Left hindlimb (tissue), 1 donor: ENCODE measurements around the gene PTPRC.
A peak's percentile ranks its signal among the peaks of the same experiment; 100 is the strongest.

ENCODE experiments used
- DNase-seq: peaks from one replicate; pipeline ENCODE4 v3.0.0-alpha.2; 2018

Gene PTPRC

DNA sequence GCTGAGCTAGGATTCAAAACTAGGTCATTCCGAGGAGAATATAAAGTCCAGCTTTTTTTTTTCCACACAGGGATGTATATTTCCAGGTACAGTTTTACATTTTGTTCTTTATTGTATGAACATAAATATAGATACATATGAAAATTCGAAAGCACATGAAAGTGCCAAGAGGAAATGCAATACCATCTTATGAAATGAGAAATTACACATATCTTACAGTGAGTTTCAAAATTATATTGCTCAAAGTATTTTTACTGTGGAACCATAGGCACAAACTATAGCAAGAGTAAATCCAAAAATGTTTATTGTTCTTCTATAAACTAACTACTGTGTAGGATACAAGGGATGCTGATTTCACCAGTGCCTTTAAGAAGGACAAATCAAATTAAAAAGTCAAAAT is 39.0 kb downstream of the PTPRC start:
- DNase-seq, result no peak

DNA sequence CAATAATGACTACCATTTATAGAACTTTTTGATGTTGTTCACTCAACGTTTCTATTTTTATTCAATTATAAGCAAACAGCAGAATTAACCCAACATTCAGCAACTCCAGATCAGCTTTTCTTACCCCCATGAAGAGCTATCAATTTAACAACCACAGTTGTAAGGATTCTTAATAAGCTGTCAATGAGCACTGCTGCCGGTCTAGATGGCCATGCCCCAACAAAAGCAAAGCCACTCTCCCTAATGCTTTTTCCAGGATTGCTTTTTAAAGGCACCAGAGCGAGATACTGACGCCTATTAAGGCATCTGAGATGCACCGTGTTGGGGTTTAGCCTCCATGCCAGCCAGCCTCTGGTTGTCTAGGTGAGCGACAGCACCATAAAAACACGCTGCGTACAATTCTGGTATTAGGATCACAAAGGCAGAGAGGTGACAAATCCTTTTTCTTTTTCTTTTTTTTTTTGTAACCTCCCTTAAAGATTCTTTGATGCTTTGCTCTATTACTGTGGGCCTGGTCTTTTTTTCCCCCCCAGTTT is 39.5 kb downstream of the PTPRC start:
- DNase-seq, result peak; percentile 23

DNA sequence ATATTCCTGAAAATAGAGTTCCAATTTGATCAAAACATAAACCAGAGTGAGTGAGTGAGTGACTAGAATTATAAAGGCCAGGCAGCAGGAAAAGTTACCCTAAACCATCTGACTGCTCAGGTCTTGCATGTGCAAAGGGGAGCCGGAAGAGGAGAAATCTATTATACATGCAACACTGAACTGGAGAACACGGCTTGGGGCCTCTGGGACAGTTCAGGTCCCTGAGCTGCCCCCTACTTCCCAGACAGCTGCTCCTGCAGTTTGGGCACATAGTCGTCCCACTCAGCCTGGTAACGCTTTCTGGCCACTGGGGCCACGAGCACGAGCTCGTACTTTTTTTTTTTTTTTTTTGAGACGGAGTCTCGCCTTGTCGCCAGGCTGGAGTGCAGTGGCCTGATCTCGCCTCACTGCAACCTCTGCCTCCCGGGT is 40.1 kb downstream of the PTPRC start:
- DNase-seq, result no peak

DNA sequence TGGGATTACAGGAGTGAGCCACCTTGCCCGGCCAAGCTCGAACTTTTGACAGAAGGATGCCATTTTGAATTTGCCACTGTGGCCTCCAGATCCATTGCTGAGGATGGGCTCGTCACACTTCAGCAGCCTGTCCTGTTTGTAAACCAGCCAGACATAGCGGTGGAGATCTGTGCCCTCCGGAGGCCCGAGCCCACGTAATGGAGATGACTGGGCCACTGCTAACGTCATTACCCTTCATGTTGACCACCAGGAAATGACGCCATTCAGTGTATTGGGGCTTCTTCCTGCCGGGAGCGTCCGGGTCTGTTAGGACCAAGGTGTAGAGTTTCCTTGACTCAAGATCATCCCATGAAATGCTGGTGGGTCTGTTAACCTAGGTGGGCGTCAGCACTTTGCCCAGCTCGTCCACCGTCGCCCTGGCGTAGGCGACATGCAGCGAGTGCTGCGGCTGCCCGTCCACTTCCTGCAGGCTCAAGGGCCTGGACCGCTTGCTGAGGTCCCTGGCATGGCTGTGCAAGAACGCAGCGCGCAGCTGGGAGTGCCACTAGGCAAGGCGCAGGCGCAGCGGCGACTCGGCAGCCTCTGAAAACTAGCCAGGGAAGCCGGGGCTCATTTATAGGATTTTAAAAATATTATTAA is 40.8 kb downstream of the PTPRC start:
- DNase-seq, result no peak

DNA sequence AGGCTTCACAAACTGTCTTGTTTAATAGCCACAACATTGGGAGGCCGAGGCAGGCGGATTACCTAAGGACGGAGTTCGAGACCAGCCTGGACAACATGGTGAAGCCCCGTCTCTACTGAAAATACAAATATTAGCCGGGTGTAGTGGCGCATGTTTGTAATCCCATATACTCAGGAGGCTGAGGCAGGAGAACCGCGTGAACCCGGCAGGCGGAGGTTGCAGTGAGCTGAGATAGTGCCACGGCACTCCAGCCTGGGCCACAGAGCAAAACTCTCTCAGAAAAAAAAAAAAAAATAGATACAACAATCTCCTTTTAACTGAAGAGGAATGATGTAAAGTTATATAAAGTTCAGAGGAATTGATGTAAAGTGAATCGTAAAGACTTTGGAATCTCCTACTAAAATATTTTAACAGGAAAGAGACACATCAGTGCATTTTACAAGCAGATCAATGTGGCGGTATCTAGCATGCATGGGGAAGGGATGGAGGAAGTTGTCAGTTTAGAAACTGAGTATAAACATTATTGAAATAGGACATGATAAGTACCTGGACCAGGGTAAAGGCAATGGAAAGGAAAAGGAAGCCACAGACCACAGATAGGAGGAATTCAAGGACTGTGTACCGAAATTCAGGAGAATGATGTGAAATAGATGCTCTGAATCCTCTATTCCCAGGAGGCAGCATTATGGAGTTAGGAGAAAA is 41.5 kb downstream of the PTPRC start:
- DNase-seq, result no peak

DNA sequence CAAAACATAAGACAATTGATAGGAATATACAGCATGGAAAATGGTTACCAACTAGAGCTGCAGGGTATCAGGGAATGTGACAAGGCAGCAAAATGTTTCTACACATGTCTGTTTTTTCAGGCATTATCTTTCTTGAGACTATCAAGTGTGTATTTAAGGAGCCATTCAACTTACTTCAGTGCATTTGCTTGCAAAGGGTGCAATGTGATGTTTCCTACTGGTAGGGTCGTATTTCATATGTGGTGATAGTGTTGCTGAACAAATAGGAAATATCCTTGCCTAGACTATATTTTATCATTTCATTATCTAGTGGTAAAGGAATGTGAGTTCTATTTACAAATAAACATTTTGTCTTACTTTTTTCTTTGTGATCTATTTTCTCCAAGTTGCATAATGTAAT is 42.4 kb downstream of the PTPRC start:
- DNase-seq, result no peak

DNA sequence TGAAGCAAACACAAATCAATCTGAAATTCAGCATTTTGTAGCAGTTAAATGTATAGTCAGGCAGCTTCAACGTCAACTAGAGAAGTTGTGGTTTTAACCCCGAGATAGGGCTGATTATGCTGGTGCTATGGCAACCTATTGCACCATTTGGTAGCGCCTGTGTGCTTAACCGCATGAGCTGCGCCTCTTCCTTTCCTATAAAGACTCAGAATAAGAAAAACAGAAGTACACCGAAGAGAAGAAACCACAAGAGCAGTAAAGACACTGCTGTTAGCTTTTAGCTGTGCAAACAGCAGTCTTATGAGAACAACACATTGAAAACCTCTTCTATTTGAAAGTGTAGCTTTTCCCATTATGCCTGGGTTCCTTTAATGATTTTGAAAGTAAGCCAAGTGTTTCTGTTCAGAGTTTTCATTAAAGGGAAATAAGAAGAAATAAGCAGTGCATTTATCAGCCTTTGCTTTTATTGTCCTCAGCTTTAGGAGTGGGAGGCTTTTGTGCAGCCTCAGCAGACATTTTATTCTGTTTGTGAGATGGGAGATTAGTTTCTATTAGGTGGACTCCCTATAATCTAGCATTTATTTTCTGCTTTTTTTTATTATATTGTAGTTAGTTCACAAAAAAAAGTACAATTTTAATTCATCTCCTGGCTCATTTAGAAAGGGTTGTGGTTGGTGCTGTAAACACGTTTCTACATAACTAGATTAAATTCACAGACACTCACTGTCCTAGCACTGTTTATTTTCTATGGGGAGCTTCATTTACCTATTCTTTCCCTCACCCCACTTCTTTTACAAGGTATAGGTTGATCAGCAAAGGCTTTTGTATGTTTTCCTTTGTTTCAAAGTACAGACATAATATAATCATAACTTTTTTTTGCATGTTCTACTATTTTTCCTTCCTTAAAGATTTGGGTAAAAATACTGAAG is 43.3 kb downstream of the PTPRC start:
- peak; percentile 65 for DNase-seq

DNA sequence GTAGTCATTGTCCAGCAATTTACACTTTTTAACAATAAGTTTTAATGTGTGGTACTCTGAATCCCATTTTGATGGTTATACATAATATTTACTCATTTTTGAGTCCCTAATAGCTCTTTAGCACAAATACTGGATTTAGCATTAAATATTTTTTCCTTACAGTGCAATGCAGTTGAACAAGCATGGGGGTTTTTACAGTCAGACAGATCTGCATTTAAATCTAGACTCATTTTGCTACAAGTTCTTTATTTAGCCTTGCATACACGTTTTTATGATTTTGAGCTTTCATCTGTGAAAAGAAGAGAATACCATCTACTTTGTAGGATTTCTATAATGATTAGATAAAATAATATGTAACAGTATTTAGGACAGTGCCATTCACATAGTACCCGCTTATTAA is 44.0 kb downstream of the PTPRC start:
- DNase-seq, result no peak

DNA sequence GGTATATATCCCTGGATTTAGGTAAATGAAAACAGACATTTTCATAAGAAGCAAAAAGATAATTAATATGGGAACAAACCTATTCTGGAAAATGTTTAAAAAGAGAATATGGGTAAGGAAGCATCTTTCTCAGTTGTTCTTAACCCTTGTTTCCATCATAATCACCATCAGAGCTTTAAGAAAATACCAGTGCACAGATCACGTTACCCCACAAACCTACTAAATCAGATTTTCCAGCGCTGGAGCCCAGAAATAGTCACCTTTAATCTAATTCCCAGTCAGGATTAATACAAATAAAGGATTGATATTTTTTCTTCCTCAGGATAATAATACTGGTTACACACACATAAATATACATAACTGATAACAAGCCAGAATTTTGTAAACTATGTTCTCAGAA is 44.6 kb downstream of the PTPRC start:
- DNase-seq, result no peak

DNA sequence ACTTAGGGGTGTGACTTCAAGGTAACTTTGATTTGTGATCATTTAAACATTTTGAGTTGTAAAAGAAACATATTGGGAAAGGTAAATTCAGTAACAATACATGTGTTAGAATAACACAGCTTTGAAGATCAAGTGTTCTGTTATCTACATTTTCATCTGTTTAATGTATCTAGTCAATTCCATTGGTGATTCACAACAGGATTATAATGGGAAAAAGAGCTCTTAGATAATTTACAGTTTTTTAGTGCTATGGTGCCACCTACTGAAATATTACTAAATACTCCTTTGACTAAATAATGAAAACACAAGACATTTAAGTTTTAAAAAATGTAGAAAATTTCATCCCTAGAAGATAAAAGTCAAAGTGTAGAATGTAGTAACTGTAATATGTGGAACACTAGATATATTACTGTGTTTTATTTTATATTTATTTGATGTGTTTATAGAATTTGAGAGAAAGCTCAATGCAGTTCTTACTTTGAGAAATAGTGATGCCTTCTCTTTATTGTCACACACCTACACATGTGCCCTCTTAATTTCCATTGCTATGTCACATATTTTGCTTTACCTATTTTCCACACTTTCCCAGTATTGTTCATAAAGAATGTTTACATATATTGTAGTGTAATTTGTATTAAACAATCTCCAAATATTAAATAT is 47.4 kb downstream of the PTPRC start:
- no peak for DNase-seq

DNA sequence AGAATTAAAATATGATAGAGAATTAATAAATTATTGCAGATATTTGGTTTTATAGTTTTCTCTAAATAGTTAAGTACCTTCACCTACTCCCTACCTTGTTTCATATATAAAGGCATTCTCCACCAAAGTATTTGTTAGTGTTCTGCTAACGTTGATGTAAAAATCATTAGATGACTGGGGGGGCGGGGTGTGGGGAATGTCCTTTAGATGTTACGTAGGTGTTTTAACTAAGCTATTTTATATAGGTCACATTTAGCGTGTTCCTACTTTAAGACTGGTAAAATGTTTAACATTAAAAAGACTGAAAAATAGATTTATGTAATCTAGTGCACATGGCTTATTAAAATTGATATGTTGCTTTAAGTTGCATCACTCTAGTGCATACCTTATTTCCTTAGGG is 48.6 kb downstream of the PTPRC start:
- DNase-seq, result no peak

DNA sequence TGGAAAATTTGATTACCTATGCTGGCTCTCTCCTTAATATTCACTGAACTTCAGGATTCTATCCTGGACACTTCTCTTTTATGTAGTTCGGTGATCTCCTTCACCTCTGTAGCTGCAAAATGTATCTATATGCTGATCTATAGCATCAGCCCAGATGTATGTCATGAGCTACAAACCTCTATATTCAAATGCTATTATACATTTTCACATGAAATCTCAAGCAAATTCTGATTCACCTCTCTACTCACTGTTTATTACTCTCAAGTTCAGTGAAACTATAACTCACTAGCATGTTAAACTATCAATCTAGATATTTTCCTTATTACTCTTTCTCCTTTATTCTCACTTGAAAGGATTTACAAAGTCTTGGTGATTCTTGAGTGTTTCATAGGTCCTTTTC is 52.2 kb downstream of the PTPRC start:
- DNase-seq, result no peak

DNA sequence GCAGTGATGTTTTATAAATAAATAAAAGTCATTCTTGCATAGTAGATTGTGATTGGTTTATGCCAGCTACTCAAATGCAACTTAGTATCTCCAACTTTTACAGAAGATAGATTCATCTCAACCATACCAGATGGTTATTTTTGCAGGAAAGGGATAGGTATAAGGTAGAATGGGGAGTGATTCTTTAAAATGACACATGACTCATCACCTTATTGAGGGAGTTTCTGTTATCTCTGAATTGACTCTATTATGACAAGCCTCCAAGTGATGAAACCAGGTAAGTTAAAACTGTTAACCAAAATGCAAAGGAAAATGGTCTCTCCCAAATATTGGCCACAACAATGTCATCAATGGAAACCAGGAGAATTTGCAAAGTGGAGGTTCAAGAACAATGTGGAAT is 54.5 kb downstream of the PTPRC start:
- no peak for DNase-seq

DNA sequence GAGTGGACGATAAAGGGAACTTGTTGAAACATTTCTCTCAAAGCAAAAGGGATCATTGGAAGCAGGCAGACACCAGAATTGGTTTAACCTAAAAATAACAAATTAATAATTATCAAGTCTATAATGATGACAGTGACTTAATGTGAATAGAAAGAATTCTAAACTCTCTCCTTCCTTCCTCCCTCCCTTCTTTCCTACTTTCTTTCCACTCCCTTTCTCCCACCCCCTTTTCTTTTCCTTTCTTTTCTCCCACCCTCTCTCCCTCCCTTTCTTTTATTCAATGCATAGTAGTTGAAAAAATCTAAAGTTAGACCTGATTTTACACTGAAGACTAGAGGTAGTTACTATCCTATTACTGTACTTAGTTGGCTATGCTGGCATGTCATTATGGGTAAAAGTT is 55.7 kb downstream of the PTPRC start:
- DNase-seq, result no peak

DNA sequence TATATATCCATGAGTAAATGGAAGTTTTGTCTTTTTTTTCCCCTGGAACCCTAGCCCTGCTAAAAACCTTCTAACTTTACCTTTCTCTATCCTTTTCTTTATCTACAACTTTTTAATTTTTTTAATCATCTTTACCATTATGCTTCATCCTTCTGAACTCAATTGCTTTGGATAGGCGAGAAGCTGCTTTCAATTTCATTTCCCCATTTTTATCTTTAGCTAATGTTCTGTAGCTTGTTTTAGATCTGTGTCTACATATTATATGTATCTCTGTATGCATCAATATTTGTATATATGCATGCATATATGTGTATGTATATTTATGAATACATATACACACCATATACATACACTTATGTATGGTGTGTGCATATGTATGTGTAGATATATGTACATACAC is 57.4 kb downstream of the PTPRC start:
- no peak for DNase-seq

DNA sequence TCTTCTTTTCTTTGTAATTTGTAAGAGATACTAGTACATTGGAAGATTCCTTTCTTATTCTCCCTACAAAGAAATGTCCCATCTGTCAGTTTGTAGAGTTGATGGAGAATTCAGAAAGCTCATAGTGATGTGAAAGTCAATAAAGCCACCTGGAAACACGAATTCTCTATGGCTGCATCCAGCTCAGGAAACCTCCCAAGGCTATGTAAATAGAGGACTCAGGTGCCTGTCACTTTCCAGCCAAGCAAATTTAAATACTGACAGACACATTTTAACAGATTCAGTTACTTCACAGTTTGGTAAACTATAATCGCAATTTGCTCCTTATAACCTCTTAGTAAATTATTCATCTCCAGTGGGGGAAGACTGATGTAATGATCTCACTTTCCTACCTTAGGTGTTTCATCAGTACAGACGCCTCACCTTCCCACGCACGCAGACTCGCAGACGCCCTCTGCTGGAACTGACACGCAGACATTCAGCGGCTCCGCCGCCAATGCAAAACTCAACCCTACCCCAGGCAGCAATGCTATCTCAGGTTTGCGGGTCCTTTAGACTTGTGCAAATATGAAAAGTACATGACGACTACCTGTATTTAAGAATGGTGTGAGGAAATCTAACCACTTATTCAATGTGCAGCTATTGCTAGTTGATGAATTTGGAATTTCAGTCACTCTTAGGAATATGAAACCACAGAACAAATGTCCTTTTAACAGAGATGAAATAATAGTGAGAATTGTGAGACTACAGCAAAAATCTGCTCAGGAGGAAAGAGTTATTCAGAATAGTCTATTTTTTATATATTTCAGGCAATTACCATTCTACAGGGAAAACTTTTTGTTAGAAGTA is 60.6 kb downstream of the PTPRC start:
- DNase-seq, result no peak

DNA sequence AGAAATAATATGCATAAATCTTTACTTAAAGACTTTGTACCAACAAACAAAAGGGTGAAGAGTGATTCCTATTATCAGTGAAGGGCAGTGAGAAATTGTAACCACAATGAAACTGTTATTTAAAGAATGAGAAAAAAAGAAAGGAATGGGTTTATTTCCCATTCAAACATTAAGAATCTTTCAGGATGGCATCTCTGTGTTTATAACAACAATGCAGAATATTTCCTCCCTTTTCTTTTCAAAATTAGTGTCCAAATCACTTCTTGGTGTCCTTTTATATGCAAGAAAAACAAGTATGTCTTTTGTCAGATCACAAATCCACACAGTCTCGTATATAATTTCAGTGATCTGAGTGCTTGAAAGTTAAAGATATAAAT is 61.2 kb downstream of the PTPRC start:
- no peak for DNase-seq

DNA sequence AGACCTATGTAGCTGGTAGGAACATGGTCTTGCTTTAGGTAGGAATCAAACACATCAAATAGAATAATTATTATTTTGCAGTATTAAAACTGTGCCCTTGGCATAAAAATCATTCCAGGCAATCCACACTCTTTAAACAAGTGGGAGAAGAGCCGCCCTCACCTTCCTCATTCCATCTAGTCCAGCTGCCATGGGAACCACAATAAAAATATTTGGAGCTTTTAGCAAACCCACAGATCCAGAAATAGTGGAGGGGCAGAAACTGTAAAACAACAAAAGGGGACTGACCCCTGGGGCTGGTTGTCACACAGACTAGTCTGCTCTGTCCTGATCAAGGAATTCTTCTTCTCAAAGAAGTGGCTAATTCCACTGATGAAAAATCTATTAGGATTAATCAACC is 61.6 kb downstream of the PTPRC start:
- DNase-seq, result no peak

DNA sequence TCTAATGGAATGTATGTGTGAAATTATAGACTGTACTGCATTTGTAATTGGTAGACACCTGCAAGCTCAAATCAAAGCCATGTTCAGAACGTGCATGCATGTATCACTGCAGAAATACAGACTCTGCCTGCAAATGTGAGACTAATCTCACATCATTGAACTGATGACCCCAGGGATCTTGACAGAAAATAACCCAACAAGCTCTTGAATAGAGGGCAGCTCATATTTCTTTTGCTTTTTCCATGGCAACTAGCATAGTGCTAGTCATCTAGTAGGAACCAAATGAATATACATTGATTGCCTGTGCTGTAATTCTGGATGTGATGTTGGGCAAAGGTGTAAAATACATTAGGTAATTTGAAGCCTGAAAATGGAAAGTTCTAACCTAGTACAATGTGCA is 62.4 kb downstream of the PTPRC start:
- no peak for DNase-seq

DNA sequence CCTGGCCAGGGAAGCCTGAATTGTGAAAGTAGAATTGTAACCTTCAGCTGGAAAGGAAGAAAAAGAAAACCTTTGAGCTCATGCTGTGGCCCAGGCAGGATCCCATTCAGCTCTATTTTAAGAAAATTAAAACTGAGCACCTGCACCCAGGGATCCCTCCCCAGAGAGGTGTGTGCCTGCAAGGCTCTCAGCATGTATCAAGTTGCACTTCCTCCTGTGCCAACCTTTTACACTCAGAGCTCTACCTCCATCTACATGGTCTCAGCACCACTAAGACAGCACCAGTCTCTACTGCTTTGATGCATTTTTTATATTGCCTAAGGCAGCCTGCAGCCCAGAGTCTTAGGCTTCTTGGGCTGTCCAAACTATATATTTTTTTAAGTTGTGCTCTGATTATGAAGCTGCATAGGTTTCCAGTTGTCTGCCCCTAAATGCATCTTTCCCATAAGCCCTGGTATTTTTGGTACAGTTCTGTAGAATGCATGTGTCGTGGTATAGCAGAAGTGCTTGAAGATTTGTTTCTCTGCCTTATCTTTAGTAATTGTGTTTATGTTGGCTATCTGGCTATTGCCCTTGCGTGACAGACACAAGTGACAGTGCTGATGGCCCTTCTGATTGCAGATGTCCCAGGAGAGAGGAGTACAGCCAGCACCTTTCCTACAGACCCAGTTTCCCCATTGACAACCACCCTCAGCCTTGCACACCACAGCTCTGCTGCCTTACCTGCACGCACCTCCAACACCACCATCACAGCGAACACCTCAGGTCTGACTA is 63.1 kb downstream of the PTPRC start:
- no peak for DNase-seq
